HepG2 (cell line): ENCODE measurements around the gene FBF1. TPM values are rescaled to one million over a fixed set of nuclear protein-coding genes. Genes with fewer than 3 reads are reported as not detected.

Experiments used
- CHD2 ChIP-seq: IDR thresholded peaks from 2 replicates; pipeline ENCODE4 v1.6.1; 2011; ENCODE audit warnings: low read depth, low read length, improper control_type of control experiment
- ETV6 ChIP-seq: sonication (generic); formaldehyde crosslinking; conservative IDR thresholded peaks from 2 replicates; pipeline ENCODE4 v1.4.0; 2020; ENCODE audit warnings: missing genetic modification reagents
- FOSL1 ChIP-seq: sonication (generic); formaldehyde crosslinking; IDR thresholded peaks from 2 replicates; pipeline ENCODE4 v1.9.0; 2021; ENCODE audit warnings: missing genetic modification reagents, borderline replicate concordance
- FOXJ3 ChIP-seq: sonication (generic); formaldehyde crosslinking; IDR thresholded peaks from 2 replicates; pipeline ENCODE4 v1.4.0; 2020; ENCODE audit warnings: missing genetic modification reagents, mild to moderate bottlenecking, borderline replicate concordance
- HNRNPK ChIP-seq: fragments of 200-400 bp; formaldehyde crosslinking; IDR thresholded peaks from 2 replicates; pipeline ENCODE4 v1.6.1; 2018; ENCODE audit warnings: low read length, low read depth, moderate library complexity, mild to moderate bottlenecking; ENCODE audit not compliant: poor library complexity, severe bottlenecking
- KDM1A ChIP-seq: IDR thresholded peaks from 2 replicates; pipeline ENCODE4 v1.6.1; 2016; ENCODE audit warnings: missing compliant biosample characterization
- KDM6A ChIP-seq: IDR thresholded peaks from 2 replicates; pipeline ENCODE4 v1.6.1; 2016; ENCODE audit warnings: low read depth
- KMT2B ChIP-seq: IDR thresholded peaks from 2 replicates; pipeline ENCODE4 v1.6.1; 2016; ENCODE audit warnings: missing genetic modification reagents, missing compliant biosample characterization
- NCOA2 ChIP-seq: sonication (generic); formaldehyde crosslinking; IDR thresholded peaks from 2 replicates; pipeline ENCODE4 v1.8.0; 2022; ENCODE audit warnings: inconsistent platforms
- PTBP1 ChIP-seq: fragments of 200-400 bp; formaldehyde crosslinking; IDR thresholded peaks from 2 replicates; pipeline ENCODE4 v1.6.1; 2018; ENCODE audit warnings: low read length, low read depth; ENCODE audit not compliant: poor library complexity, severe bottlenecking
- SALL2 ChIP-seq: sonication (generic); formaldehyde crosslinking; IDR thresholded peaks from 2 replicates; pipeline ENCODE4 v1.8.1; 2023; ENCODE audit warnings: mild to moderate bottlenecking, missing genetic modification reagents, inconsistent platforms
- SAP130 ChIP-seq: IDR thresholded peaks from 2 replicates; pipeline ENCODE4 v1.6.1; 2016; ENCODE audit warnings: low read depth
- TCF7L2 ChIP-seq: IDR thresholded peaks from 2 replicates; pipeline ENCODE4 v1.6.1; 2011; ENCODE audit warnings: mild to moderate bottlenecking, low read depth, low read length, moderate library complexity
- ZBTB44 ChIP-seq: sonication (generic); formaldehyde crosslinking; IDR thresholded peaks from 2 replicates; pipeline ENCODE4 v1.4.0; 2020; ENCODE audit warnings: missing genetic modification reagents
- ZNF12 ChIP-seq: sonication (generic); formaldehyde crosslinking; IDR thresholded peaks from 2 replicates; pipeline ENCODE4 v1.5.0; 2020; ENCODE audit warnings: missing genetic modification reagents
- ZNF17 ChIP-seq: sonication (generic); formaldehyde crosslinking; IDR thresholded peaks from 2 replicates; pipeline ENCODE4 v1.5.0; 2020; ENCODE audit warnings: mild to moderate bottlenecking, missing genetic modification reagents
- ZNF274 ChIP-seq: sonication (generic); formaldehyde crosslinking; IDR thresholded peaks from 2 replicates; pipeline ENCODE4 v1.5.1; 2020; ENCODE audit warnings: mild to moderate bottlenecking, missing genetic modification reagents
- ZNF451 ChIP-seq: sonication (generic); formaldehyde crosslinking; IDR thresholded peaks from 2 replicates; pipeline ENCODE4 v1.5.0; 2020; ENCODE audit warnings: mild to moderate bottlenecking, missing genetic modification reagents
- ZNF557 ChIP-seq: sonication (generic); formaldehyde crosslinking; IDR thresholded peaks from 2 replicates; pipeline ENCODE4 v1.4.0; 2020; ENCODE audit warnings: missing genetic modification reagents
- ZNF567 ChIP-seq: sonication (generic); formaldehyde crosslinking; IDR thresholded peaks from 2 replicates; pipeline ENCODE4 v1.8.1; 2023; ENCODE audit warnings: mild to moderate bottlenecking, missing genetic modification reagents, borderline replicate concordance
- ZNF660 ChIP-seq: sonication (generic); formaldehyde crosslinking; IDR thresholded peaks from 2 replicates; pipeline ENCODE4 v1.5.1; 2020; ENCODE audit warnings: mild to moderate bottlenecking, low read depth, missing genetic modification reagents, borderline replicate concordance
- polyA plus RNA-seq, 8 experiments: library from polyadenylated mRNA; depleted of rRNA in 3 of 8; stranded (reverse) in 7 of 8; unstranded in 1 of 8; fragments of >200 nt; fragmentation: Illumina TruSeq in 4 of 8; extraction: Trizol in 4 of 8; gene quantifications; 2 replicates each; pipeline versions ENCODE4 v1.2.1 to v1.2.3, GENCODE V29; 2011 to 2016; ENCODE audit warnings: low read depth in 4 of 8, missing spikeins in 1 of 8, mixed read lengths in 1 of 8; ENCODE audit not compliant: insufficient read depth in 1 of 8
- total RNA-seq, 5 experiments: library from RNA; depleted of rRNA; stranded (reverse); fragments of >200 nt; fragmentation: Illumina TruSeq; extraction: Trizol; gene quantifications; 2 replicates each; pipeline ENCODE4 v1.2.3, GENCODE V29; 2016; ENCODE audit warnings: low read depth in 1 of 5
- TF ChIP-seq, protein P1 (sequence below): sonication (generic); IDR thresholded peaks from 2 replicates; pipeline ENCODE4 v1.6.1; 2016; ENCODE audit warnings: low read depth, borderline replicate concordance
- TF ChIP-seq, protein P2 (sequence below): sonication (generic); formaldehyde crosslinking; IDR thresholded peaks from 2 replicates; pipeline ENCODE4 v1.5.1; 2020; ENCODE audit warnings: missing genetic modification reagents, mild to moderate bottlenecking, borderline replicate concordance
- TF ChIP-seq, protein P3 (sequence below): sonication (generic); formaldehyde crosslinking; IDR thresholded peaks from 2 replicates; pipeline ENCODE4 v1.4.0; 2020; ENCODE audit warnings: missing genetic modification reagents

The FBF1 gene
- total and polyA plus RNA-seq, 2 of the 13 experiments (the other 11 are each of a cell fraction or from before 2014, with no cell fraction given), result 2.4 to 8.1 TPM

DNA sequence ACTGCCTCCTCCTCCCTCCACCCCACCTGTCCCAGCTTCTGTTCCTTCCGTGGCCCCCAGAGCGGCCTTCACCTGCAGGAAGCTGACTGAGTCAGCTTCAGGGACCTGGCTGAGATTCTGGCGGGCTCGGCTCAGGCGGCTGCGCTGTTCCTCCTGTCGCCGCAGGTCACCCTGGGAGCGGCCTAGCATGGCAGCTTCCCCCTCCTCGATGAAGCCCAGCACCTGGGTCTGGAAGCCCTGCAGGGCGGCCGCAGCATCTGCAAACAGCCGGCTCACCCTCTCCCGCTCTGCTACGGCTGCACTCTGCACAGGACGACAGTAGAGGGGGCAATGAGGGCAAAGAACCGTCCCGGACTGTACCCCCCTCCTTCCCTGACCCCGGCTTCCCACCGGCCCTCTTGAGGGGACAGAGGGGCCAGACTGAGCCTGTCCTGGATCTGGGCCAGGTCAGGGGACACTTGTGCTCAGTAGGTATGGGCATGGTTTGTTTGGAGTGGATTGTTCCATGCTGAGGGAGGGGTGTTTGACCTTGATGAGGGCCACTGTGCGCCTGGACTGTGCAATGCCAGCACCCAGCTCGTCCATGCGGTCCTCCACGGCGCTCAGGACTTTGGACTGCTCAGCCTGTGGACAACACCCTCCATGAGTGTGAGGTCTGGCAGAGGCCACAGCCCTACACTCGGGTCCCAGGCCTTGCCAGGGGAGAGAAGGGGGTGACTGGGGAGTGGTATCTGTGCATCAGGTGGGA is 64.5 kb downstream of the FBF1 start (continued):
- TF ChIP-seq HNRNPK, result no peak
- peak; percentile 79; the same call in 1 of the 2 replicates for TF ChIP-seq KDM6A
- peak; percentile 17; the same call in 1 of the 2 replicates for TF ChIP-seq ZBTB44 (CRISPR knock-in tag)
- TF ChIP-seq ZNF567 (CRISPR knock-in tag), result no peak
- peak; percentile 87 for TF ChIP-seq ZNF451
- peak; percentile 7; the same call in 1 of the 2 replicates for TF ChIP-seq FOSL1 (CRISPR knock-in tag)
- peak; percentile 13; the same call in 1 of the 2 replicates for TF ChIP-seq ZNF557 (CRISPR knock-in tag)
- TF ChIP-seq SALL2 (CRISPR knock-in tag), result peak; percentile 93
- TF ChIP-seq ZNF274 (CRISPR knock-in tag), result peak; percentile 54
- no peak for TF ChIP-seq ETV6 (CRISPR knock-in tag)
- TF ChIP-seq, protein P1, sequence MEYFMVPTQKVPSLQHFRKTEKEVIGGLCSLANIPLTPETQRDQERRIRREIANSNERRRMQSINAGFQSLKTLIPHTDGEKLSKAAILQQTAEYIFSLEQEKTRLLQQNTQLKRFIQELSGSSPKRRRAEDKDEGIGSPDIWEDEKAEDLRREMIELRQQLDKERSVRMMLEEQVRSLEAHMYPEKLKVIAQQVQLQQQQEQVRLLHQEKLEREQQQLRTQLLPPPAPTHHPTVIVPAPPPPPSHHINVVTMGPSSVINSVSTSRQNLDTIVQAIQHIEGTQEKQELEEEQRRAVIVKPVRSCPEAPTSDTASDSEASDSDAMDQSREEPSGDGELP, result peak; percentile 77
- TF ChIP-seq ZNF12 (CRISPR knock-in tag), result peak; percentile 91
- no peak; the same call in none of the 2 replicates for TF ChIP-seq KDM1A (CRISPR knock-in tag)
- TF ChIP-seq CHD2, result no peak
- TF ChIP-seq, protein P2, sequence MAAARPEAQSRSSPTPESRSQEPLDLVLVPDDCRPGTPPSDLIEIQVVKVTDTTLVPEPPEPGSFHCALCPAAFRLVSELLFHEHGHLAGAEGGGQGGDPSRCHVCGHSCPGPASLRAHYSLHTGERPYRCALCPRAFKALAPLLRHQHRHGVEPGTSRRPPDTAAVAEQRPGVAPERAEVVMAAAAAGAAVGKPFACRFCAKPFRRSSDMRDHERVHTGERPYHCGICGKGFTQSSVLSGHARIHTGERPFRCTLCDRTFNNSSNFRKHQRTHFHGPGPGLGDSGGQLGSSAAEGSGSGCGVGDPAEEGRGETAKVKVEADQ, result peak; percentile 46; the same call in 1 of the 2 replicates
- peak; percentile 65; the same call in 1 of the 2 replicates for TF ChIP-seq KMT2B (CRISPR knock-in tag)
- TF ChIP-seq SAP130 (CRISPR knock-in tag), result peak; percentile 93
- TF ChIP-seq, protein P3, sequence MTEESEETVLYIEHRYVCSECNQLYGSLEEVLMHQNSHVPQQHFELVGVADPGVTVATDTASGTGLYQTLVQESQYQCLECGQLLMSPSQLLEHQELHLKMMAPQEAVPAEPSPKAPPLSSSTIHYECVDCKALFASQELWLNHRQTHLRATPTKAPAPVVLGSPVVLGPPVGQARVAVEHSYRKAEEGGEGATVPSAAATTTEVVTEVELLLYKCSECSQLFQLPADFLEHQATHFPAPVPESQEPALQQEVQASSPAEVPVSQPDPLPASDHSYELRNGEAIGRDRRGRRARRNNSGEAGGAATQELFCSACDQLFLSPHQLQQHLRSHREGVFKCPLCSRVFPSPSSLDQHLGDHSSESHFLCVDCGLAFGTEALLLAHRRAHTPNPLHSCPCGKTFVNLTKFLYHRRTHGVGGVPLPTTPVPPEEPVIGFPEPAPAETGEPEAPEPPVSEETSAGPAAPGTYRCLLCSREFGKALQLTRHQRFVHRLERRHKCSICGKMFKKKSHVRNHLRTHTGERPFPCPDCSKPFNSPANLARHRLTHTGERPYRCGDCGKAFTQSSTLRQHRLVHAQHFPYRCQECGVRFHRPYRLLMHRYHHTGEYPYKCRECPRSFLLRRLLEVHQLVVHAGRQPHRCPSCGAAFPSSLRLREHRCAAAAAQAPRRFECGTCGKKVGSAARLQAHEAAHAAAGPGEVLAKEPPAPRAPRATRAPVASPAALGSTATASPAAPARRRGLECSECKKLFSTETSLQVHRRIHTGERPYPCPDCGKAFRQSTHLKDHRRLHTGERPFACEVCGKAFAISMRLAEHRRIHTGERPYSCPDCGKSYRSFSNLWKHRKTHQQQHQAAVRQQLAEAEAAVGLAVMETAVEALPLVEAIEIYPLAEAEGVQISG, result peak; percentile 92
- peak; percentile 90 for TF ChIP-seq PTBP1
- TF ChIP-seq FOXJ3 (CRISPR knock-in tag), result peak; percentile 70
- TF ChIP-seq TCF7L2, result no peak
- TF ChIP-seq NCOA2 (CRISPR knock-in tag), result peak; percentile 86
- TF ChIP-seq ZNF17 (CRISPR knock-in tag), result no peak
- TF ChIP-seq ZNF660, result no peak; the same call in 1 of the 2 replicates
